WTC11 (cell line): ENCODE measurements around the gene KDELR1. TPM values are rescaled to one million over a fixed set of nuclear protein-coding genes. Genes with fewer than 3 reads are reported as not detected.
"Not testable (repeated sequence)": the region's sequence is repeated elsewhere in the genome, so short reads cannot be mapped to it uniquely, and the experiment has no call there.

Experiments
- ATAC-seq: fragments of 200-7000 bp; cut with Tn5 transposase; 2 replicates; pipeline ENCODE4 v1.10.0; 2021; ENCODE audit warnings: mild to moderate bottlenecking, moderate library complexity
- CTCF ChIA-PET: fragments of 300-600 bp; sonication (Branson Sonifier 250); formaldehyde crosslinking; loops from one replicate; lab custom pipeline; 2021; ENCODE audit warnings: antibody characterized with exemption; lab: Charles Lee
- POLR2A ChIA-PET: fragments of 350-600 bp; sonication (Branson Sonifier 250); formaldehyde crosslinking; loops from one replicate; lab custom pipeline; 2021; ENCODE audit warnings: antibody characterized with exemption; lab: Charles Lee
- DNase-seq: peaks from one replicate; pipeline ENCODE4 v3.0.0; 2021; ENCODE audit warnings: low spot score
- H3K27ac Mint-ChIP-seq: 2 replicates; pipeline ENCODE4 v1.8.0; 2021; ENCODE audit warnings: mixed read lengths
- H3K27me3 Mint-ChIP-seq: 2 replicates; pipeline ENCODE4 v1.8.0; 2021; ENCODE audit warnings: low read depth, mild to moderate bottlenecking, moderate library complexity, mixed read lengths
- H3K36me3 Mint-ChIP-seq: 2 replicates; pipeline ENCODE4 v1.8.0; 2021; ENCODE audit warnings: mixed read lengths
- H3K4me1 Mint-ChIP-seq: 2 replicates; pipeline ENCODE4 v1.8.0; 2022; ENCODE audit warnings: mixed read lengths
- H3K4me3 Mint-ChIP-seq: 2 replicates; pipeline ENCODE4 v1.8.0; 2021; ENCODE audit warnings: mild to moderate bottlenecking, moderate library complexity, mixed read lengths
- H3K9me3 Mint-ChIP-seq: 2 replicates; pipeline ENCODE4 v1.8.0; 2021; ENCODE audit warnings: mixed read lengths
- AFF4 ChIP-seq: sonication (generic); formaldehyde crosslinking; IDR thresholded peaks from 2 replicates; pipeline ENCODE4 v1.8.1; 2023; ENCODE audit warnings: mild to moderate bottlenecking, missing genetic modification reagents, borderline replicate concordance
- ARID4B ChIP-seq: sonication (generic); formaldehyde crosslinking; IDR thresholded peaks from 2 replicates; pipeline ENCODE4 v1.8.0; 2023; ENCODE audit warnings: missing genetic modification reagents, mild to moderate bottlenecking, borderline replicate concordance
- E2F4 ChIP-seq: sonication (generic); formaldehyde crosslinking; IDR thresholded peaks from 2 replicates; pipeline ENCODE4 v1.8.1; 2022; ENCODE audit warnings: low read depth, mild to moderate bottlenecking, moderate library complexity, missing genetic modification reagents, borderline replicate concordance
- ESRRA ChIP-seq: sonication (generic); formaldehyde crosslinking; IDR thresholded peaks from 2 replicates; pipeline ENCODE4 v1.8.1; 2022; ENCODE audit warnings: mild to moderate bottlenecking, missing genetic modification reagents, borderline replicate concordance
- FOXJ3 ChIP-seq: sonication (generic); formaldehyde crosslinking; IDR thresholded peaks from 2 replicates; pipeline ENCODE4 v1.9.0; 2021; ENCODE audit warnings: missing genetic modification reagents, mild to moderate bottlenecking, borderline replicate concordance
- KAT7 ChIP-seq: sonication (generic); formaldehyde crosslinking; IDR thresholded peaks from 2 replicates; pipeline ENCODE4 v1.8.1; 2023; ENCODE audit warnings: missing genetic modification reagents, mild to moderate bottlenecking, borderline replicate concordance
- NFATC4 ChIP-seq: fragments of 250-450 bp; sonication (Bioruptor Pico); IDR thresholded peaks from 2 replicates; pipeline ENCODE4 v1.9.0; 2021; ENCODE audit warnings: mild to moderate bottlenecking
- ZNF121 ChIP-seq: sonication (generic); formaldehyde crosslinking; IDR thresholded peaks from 2 replicates; pipeline ENCODE4 v1.8.0; 2023; ENCODE audit warnings: missing genetic modification reagents
- total RNA-seq: library from RNA; stranded (reverse); gene quantifications from 3 replicates; pipeline ENCODE4 v1.2.3, GENCODE V29; 2021
- TF ChIP-seq, protein P1 (sequence below): sonication (generic); formaldehyde crosslinking; IDR thresholded peaks from 2 replicates; pipeline ENCODE4 v1.8.1; 2022; ENCODE audit warnings: mild to moderate bottlenecking, moderate library complexity, missing genetic modification reagents
- TF ChIP-seq, protein P2 (sequence below): sonication (generic); formaldehyde crosslinking; conservative IDR thresholded peaks from 2 replicates; pipeline ENCODE4 v1.8.1; 2022; ENCODE audit warnings: mild to moderate bottlenecking, missing genetic modification reagents
- TF ChIP-seq, protein P3 (sequence below): sonication (generic); formaldehyde crosslinking; IDR thresholded peaks from 2 replicates; pipeline ENCODE4 v1.8.1; 2023; ENCODE audit warnings: mild to moderate bottlenecking, missing genetic modification reagents
- TF ChIP-seq, protein P4 (sequence below): sonication (generic); formaldehyde crosslinking; IDR thresholded peaks from 2 replicates; pipeline ENCODE4 v1.8.0; 2023; ENCODE audit warnings: missing genetic modification reagents
- TF ChIP-seq, protein P5 (sequence below): sonication (generic); formaldehyde crosslinking; IDR thresholded peaks from 2 replicates; pipeline ENCODE4 v1.8.0; 2022; ENCODE audit warnings: mild to moderate bottlenecking, missing genetic modification reagents

Gene KDELR1
- total RNA-seq, 1 experiment from 2014 or later: 207 TPM

- not testable (repeated sequence) for ATAC-seq, H3K4me1 Mint-ChIP-seq
- peaks cover 25% of the 10 kb centered on the region for H3K27me3 Mint-ChIP-seq
Observed at GRCh38 chr19:48371771-48372170, 19.6 kb downstream of the KDELR1 start.

GRCh38 chr19:48371367-48371766 lies 20.0 kb downstream of the KDELR1 start:
- POLR2A ChIA-PET: interaction anchor here (0.7 kb wide), 1 partner anchor 333 kb away, joined by 3 read pairs; no protein-coding TSS in a partner anchor
- Mint-ChIP-seq H3K4me1 (0 out of 2 replicates have a peak, but pooled peaks cover 4% of the 10 kb centered on the region), H3K36me3 (no peaks in the 10 kb centered on the region), H3K27me3 (peaks cover 25% of the 10 kb centered on the region), H3K4me3 (no peak overlapping the region), H3K27ac (no peak overlapping the region), H3K9me3 (no peaks in the 10 kb centered on the region)
- no peak for ATAC-seq
- TF ChIP-seq, protein P1, sequence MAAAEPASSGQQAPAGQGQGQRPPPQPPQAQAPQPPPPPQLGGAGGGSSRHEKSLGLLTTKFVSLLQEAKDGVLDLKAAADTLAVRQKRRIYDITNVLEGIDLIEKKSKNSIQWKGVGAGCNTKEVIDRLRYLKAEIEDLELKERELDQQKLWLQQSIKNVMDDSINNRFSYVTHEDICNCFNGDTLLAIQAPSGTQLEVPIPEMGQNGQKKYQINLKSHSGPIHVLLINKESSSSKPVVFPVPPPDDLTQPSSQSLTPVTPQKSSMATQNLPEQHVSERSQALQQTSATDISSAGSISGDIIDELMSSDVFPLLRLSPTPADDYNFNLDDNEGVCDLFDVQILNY (CRISPR knock-in tag): no peak
- TF ChIP-seq, protein P2, sequence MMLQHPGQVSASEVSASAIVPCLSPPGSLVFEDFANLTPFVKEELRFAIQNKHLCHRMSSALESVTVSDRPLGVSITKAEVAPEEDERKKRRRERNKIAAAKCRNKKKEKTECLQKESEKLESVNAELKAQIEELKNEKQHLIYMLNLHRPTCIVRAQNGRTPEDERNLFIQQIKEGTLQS: no peak
- TF ChIP-seq, protein P3, sequence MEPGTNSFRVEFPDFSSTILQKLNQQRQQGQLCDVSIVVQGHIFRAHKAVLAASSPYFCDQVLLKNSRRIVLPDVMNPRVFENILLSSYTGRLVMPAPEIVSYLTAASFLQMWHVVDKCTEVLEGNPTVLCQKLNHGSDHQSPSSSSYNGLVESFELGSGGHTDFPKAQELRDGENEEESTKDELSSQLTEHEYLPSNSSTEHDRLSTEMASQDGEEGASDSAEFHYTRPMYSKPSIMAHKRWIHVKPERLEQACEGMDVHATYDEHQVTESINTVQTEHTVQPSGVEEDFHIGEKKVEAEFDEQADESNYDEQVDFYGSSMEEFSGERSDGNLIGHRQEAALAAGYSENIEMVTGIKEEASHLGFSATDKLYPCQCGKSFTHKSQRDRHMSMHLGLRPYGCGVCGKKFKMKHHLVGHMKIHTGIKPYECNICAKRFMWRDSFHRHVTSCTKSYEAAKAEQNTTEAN (CRISPR knock-in tag): no peak
- no peak for TF ChIP-seq NFATC4
- TF ChIP-seq ESRRA: no peak
- no peak for TF ChIP-seq E2F4
- TF ChIP-seq KAT7 (CRISPR knock-in tag): no peak
- TF ChIP-seq, protein P4, sequence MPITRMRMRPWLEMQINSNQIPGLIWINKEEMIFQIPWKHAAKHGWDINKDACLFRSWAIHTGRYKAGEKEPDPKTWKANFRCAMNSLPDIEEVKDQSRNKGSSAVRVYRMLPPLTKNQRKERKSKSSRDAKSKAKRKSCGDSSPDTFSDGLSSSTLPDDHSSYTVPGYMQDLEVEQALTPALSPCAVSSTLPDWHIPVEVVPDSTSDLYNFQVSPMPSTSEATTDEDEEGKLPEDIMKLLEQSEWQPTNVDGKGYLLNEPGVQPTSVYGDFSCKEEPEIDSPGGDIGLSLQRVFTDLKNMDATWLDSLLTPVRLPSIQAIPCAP (CRISPR knock-in tag): no peak
- no peak for TF ChIP-seq ARID4B (CRISPR knock-in tag)
- no peak for TF ChIP-seq ZNF121 (CRISPR knock-in tag)
- TF ChIP-seq FOXJ3 (CRISPR knock-in tag): no peak
- CTCF ChIA-PET: interaction anchor here (2.1 to 3.5 kb wide), 2 partner anchors 20 to 118 kb away, joined by 6 to 28 read pairs; partner anchors contain the start of gene KDELR1
- DNase-seq: no peak

More at GRCh38 chr19:48371771-48372170, 19.6 kb downstream of the KDELR1 start:
- DNase-seq, H3K36me3 Mint-ChIP-seq, H3K9me3 Mint-ChIP-seq, H3K27ac Mint-ChIP-seq, H3K4me3 Mint-ChIP-seq: not testable (repeated sequence)
- CTCF ChIA-PET: interaction anchor here (0.6 to 3.5 kb wide), 4 partner anchors 19 to 118 kb away, joined by 3 to 28 read pairs (median 4); partner anchors contain the start of gene KDELR1
- POLR2A ChIA-PET: interaction anchor here (0.7 kb wide), 1 partner anchor 332 kb away, joined by 3 read pairs; no protein-coding TSS in a partner anchor

GRCh38 chr19:48370955-48371354 lies 20.4 kb downstream of the KDELR1 start:
- ChIA-PET POLR2A (interaction anchor here (0.6 kb wide), 1 partner anchor 14 kb away, joined by 4 read pairs; no protein-coding TSS in a partner anchor), CTCF (interaction anchor here (2.1 to 3.5 kb wide), 2 partner anchors 20 to 119 kb away, joined by 6 to 28 read pairs; partner anchors contain the start of gene KDELR1)
- Mint-ChIP-seq H3K9me3 (no peaks in the 10 kb centered on the region), H3K4me1 (0 out of 2 replicates have a peak, but pooled peaks cover 4% of the 10 kb centered on the region), H3K27me3 (peaks cover 25% of the 10 kb centered on the region), H3K36me3 (no peaks in the 10 kb centered on the region), H3K27ac (no peak overlapping the region), H3K4me3 (no peak overlapping the region)
- DNase-seq: no peak
- no peak for ATAC-seq
- TF ChIP-seq, protein P5, sequence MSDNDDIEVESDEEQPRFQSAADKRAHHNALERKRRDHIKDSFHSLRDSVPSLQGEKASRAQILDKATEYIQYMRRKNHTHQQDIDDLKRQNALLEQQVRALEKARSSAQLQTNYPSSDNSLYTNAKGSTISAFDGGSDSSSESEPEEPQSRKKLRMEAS (CRISPR knock-in tag): no peak
- TF ChIP-seq FOXJ3 (CRISPR knock-in tag): no peak
- TF ChIP-seq AFF4 (CRISPR knock-in tag): no peak
